ENCODE results near the gene ZMIZ1. TPM values are rescaled to one million over a fixed set of nuclear protein-coding genes. Genes with fewer than 3 reads are reported as not detected.

Gene ZMIZ1
- total RNA-seq, 1 donor from 2014 or later = 173 TPM

DNA sequence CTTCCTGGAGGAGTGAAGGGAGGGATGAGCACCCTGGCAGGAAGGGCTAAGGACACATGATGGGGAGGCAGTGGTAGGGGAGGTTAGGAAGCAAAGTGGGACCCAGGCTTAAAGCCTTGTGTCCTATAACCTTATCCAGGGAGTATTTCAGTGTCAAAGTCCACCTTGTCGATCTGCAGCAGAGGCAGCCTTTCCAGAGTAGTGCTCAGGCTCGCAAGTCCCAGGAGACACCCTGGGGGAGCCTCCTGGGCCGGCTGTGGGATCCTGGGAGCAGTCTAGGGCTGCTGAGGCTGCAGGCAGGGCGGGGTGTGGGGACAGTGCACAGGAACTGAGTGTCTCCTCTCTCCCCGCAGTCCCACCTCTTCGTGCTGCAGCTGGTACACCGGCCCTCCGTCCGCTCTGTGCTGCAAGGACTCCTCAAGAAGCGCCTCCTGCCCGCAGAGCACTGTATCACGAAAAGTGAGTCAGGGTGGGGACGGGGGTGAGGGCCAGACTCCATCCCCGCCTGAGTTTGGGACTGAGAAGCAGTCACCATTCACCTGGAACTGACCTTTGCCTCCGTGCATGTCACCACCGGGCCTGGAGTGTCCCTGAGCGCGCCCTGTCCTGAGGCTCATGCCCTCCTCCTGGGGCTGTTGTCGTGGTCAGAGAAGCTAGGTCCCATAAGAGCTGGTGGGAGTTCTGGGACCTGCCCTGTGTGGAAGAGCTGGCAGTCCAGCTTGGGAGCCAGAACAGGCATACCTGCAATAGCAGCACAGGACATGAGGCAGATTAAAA is 233.2 kb downstream of the ZMIZ1 start:
- H3K27ac Mint-ChIP-seq = peak overlapping the region; percentile 16
- H3K9me3 Mint-ChIP-seq = no peaks in the 10 kb centered on the region
- H3K4me3 Mint-ChIP-seq = no peak overlapping the region
- no peak for DNase-seq (ENCODE audit: low spot score in 2 of 2, unreplicated experiment in 2 of 2)
- no peaks in the 10 kb centered on the region for H3K27me3 Mint-ChIP-seq (ENCODE audit: low read depth)
- TF ChIP-seq, protein P1, sequence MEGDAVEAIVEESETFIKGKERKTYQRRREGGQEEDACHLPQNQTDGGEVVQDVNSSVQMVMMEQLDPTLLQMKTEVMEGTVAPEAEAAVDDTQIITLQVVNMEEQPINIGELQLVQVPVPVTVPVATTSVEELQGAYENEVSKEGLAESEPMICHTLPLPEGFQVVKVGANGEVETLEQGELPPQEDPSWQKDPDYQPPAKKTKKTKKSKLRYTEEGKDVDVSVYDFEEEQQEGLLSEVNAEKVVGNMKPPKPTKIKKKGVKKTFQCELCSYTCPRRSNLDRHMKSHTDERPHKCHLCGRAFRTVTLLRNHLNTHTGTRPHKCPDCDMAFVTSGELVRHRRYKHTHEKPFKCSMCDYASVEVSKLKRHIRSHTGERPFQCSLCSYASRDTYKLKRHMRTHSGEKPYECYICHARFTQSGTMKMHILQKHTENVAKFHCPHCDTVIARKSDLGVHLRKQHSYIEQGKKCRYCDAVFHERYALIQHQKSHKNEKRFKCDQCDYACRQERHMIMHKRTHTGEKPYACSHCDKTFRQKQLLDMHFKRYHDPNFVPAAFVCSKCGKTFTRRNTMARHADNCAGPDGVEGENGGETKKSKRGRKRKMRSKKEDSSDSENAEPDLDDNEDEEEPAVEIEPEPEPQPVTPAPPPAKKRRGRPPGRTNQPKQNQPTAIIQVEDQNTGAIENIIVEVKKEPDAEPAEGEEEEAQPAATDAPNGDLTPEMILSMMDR (IDR thresholded peaks at IDR 0.05; ENCODE audit: unreplicated experiment) = no peak
- H3K4me1 Mint-ChIP-seq = no peaks in the 10 kb centered on the region
- H3K36me3 Mint-ChIP-seq = peaks cover 30% of the 10 kb centered on the region

DNA sequence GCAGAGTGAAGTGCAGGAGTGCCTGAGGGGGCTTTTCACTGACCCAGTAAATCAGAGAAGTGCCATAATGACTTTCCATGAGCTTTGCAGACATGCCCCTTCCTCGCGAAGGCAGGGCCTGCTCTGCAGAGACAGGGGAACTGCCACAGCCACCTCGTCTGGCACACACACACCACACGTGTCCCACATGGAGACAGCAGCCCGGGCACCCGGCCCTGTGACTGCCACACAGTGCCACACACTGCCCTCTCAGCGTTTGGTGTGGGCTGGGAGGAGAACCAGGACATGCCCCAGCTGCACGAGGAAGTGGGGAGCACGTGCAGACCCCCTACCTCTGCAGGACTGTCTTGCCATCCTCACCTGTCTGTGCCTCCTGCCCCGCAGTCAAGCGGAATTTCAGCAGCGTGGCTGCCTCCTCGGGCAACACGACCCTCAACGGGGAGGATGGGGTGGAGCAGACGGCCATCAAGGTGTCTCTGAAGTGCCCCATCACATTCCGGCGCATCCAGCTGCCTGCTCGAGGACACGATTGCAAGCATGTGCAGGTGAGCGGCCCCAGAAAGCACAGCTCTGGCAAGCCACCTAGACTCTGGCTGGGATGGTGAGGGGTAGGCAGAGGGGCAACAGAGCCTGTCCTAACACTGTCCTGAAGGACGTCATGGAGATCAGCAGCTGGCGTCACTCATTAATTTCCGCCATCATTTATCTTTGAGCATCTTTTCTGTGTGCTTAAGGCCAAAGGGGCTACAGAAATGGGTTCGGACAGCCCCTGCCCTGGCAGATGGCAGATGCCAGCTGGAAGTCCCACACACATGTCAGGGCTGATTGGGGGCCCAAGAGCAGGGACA is 235.1 kb downstream of the ZMIZ1 start:
- no peaks in the 10 kb centered on the region for H3K27me3 Mint-ChIP-seq (ENCODE audit: low read depth)
- H3K36me3 Mint-ChIP-seq = peaks cover 32% of the 10 kb centered on the region
- no peak for DNase-seq (ENCODE audit: low spot score in 2 of 2, unreplicated experiment in 2 of 2)
- H3K4me1 Mint-ChIP-seq = no peaks in the 10 kb centered on the region
- H3K9me3 Mint-ChIP-seq = no peaks in the 10 kb centered on the region
- no peak overlapping the region for H3K4me3 Mint-ChIP-seq
- H3K27ac Mint-ChIP-seq = no peak overlapping the region
- TF ChIP-seq, protein P1 (IDR thresholded peaks at IDR 0.05; ENCODE audit: unreplicated experiment) = no peak

DNA sequence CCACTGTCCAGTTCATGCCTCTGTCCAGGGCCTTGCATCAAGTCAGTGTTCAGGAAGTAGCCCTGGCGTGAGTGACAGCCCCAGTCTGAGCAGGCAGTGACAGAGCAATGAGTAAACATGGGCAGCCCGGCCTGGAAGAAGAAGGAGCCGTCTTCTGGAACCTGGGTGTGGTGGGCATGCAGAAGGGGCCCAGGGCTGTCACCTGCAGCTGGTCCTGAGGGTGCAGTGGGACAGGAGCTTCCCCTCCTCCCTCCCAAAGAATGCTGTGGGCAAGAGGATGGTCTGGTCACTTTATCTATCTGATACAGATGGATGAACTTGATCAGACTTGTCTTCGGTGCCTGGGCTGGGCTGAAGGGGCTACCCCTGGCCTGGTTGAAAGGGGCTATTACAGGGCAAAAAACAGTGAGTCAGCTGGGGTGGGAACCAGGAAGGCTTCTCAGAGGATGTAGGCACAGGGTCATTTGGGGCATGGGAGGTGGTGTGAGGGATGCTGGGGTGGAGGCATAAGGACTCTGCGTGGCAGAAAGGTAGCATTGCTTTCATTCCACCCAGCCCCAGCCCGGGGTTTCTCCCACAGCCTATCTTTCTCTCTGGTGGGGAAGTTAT is 235.8 kb downstream of the ZMIZ1 start:
- TF ChIP-seq, protein P1 (IDR thresholded peaks at IDR 0.05; ENCODE audit: unreplicated experiment) = no peak
- Mint-ChIP-seq H3K4me3 (no peak overlapping the region), H3K27me3 (ENCODE audit: low read depth) (no peaks in the 10 kb centered on the region), H3K4me1 (no peaks in the 10 kb centered on the region), H3K36me3 (peaks cover 38% of the 10 kb centered on the region), H3K9me3 (no peaks in the 10 kb centered on the region), H3K27ac (no peak overlapping the region)
- no peak for DNase-seq (ENCODE audit: low spot score in 2 of 2, unreplicated experiment in 2 of 2)

DNA sequence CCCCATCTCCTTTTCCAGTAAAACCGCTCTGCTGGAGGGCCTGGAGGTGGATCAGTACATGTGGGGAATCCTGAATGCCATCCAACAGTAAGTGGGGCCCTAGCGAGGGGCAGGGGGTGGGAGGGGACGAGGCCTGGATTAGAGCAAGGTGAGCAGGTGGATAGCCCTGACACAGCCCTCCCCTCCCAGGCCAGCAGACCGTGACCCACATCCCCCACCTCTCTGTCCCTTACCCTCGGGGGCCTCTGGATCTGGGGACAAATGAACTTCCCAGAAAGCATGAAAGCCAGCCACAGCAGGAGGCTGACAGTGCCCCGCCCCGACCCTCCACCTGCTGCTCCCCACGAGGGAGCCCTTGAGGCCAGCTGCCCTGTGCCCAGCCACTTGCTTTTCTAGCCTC is 236.7 kb downstream of the ZMIZ1 start:
- peaks cover 33% of the 10 kb centered on the region for H3K36me3 Mint-ChIP-seq
- no peaks in the 10 kb centered on the region for H3K4me1 Mint-ChIP-seq
- no peaks in the 10 kb centered on the region for H3K27me3 Mint-ChIP-seq (ENCODE audit: low read depth)
- no peak for DNase-seq (ENCODE audit: low spot score in 2 of 2, unreplicated experiment in 2 of 2)
- no peaks in the 10 kb centered on the region for H3K9me3 Mint-ChIP-seq
- H3K4me3 Mint-ChIP-seq = no peak overlapping the region
- H3K27ac Mint-ChIP-seq = no peak overlapping the region
- TF ChIP-seq, protein P1 (IDR thresholded peaks at IDR 0.05; ENCODE audit: unreplicated experiment) = no peak

DNA sequence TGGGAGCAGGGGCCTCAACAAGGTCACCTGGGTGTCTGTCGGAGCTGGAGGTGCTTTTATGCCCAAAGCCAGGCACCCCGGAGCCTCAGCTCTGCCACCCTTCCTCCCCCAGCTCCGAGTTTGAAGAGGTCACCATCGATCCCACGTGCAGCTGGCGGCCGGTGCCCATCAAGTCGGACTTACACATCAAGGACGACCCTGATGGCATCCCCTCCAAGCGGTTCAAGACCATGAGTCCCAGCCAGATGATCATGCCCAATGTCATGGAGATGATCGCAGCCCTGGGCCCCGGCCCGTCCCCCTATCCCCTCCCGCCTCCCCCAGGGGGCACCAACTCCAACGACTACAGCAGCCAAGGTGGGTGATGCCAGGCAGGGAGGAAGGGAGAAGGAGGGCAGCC is 237.2 kb downstream of the ZMIZ1 start:
- DNase-seq (ENCODE audit: low spot score in 2 of 2, unreplicated experiment in 2 of 2) = no peak
- Mint-ChIP-seq H3K27me3 (ENCODE audit: low read depth) (no peaks in the 10 kb centered on the region), H3K4me3 (no peak overlapping the region), H3K9me3 (no peaks in the 10 kb centered on the region), H3K27ac (no peak overlapping the region), H3K36me3 (peaks cover 31% of the 10 kb centered on the region), H3K4me1 (no peaks in the 10 kb centered on the region)
- TF ChIP-seq, protein P1 (IDR thresholded peaks at IDR 0.05; ENCODE audit: unreplicated experiment) = no peak

Data from mesothelial cell of epicardium (in vitro differentiated cells).